K562 (cell line): Measurements from ENCODE around the gene IRX6. TPM values are rescaled to one million over a fixed set of nuclear protein-coding genes. Genes with fewer than 3 reads are reported as not detected.

ENCODE experiments used
- ATAC-seq: fragments of 200-7000 bp; cut with Tn5 transposase; 3 replicates; pipeline ENCODE4 v1.9.1; 2020; ENCODE audit warnings: moderate library complexity
- BruUV-seq: library from RNA; stranded (reverse); fragments of 400-500 nt; replicated peaks from 2 replicates; lab custom pipeline; 2021; lab: Mats Ljungman, UMichigan
- CTCF ChIA-PET: fragments of 300-600 bp; formaldehyde crosslinking; extraction: SDS; loops from one replicate; lab custom pipeline; 2021; ENCODE audit warnings: low intra/inter-chr PET ratio; lab: Yijun Ruan, JAX
- POLR2A ChIA-PET: fragments of 300-600, 350-650 bp; sonication (Branson Sonifier 250); formaldehyde crosslinking; extraction: SDS; loops from one replicate; lab custom pipeline; 2021; ENCODE audit warnings: antibody characterized with exemption, inconsistent platforms; lab: Yijun Ruan, JAX
- DNase-seq, 4 experiments: peaks; one replicate each; pipeline versions ENCODE4 v3.0.0 to v3.0.0-alpha.2; 2011 to 2018; ENCODE audit warnings: low spot score in 3 of 4, mixed read lengths in 3 of 4; ENCODE audit errors: extremely low read depth in 1 of 4
- FAIRE-seq: peaks from 2 replicates; lab custom pipeline; 2011; peaks lifted over from hg19 to GRCh38; lab: Jason Lieb, UNC
- H2AFZ ChIP-seq: 2 replicates; pipeline ENCODE4 v1.6.0; 2011; ENCODE audit warnings: low read depth, low read length, control low read depth, inconsistent platforms
- H3K27ac ChIP-seq: fragments of 200-600 bp; 3 replicates; pipeline ENCODE4 v1.8.0; 2011; ENCODE audit warnings: low read depth, mild to moderate bottlenecking, control low read depth, inconsistent platforms, low read length, moderate library complexity, mixed read lengths; ENCODE audit errors: extremely low read depth
- H3K27me3 ChIP-seq, 2 experiments: fragments of 300-600 bp in 1 of 2; 2 replicates in 1 of 2; 3 replicates in 1 of 2; pipeline versions ENCODE4 v1.6.0 to v1.8.0; 2011; ENCODE audit warnings: inconsistent platforms in 2 of 2, low read length in 2 of 2, mild to moderate bottlenecking in 1 of 2, mixed read lengths in 1 of 2, moderate library complexity in 1 of 2; ENCODE audit not compliant: control insufficient read depth in 2 of 2, insufficient read depth in 2 of 2
- H3K36me3 ChIP-seq: fragments of 300-600 bp; 3 replicates; pipeline ENCODE4 v1.8.0; 2011; ENCODE audit warnings: mild to moderate bottlenecking, low read length, inconsistent platforms; ENCODE audit not compliant: control insufficient read depth, insufficient read depth
- H3K4me1 ChIP-seq, 2 experiments: fragments of 200-600 bp in 1 of 2; replicated peaks in 1 of 2; 2 replicates in 1 of 2; 3 replicates in 1 of 2; pipeline versions ENCODE4 v1.5.1 to v1.8.0; 2011; ENCODE audit warnings: inconsistent platforms in 2 of 2, low read length in 2 of 2, mild to moderate bottlenecking in 1 of 2, mixed read lengths in 1 of 2, moderate library complexity in 1 of 2; ENCODE audit not compliant: control insufficient read depth in 2 of 2, insufficient read depth in 2 of 2
- H3K4me2 ChIP-seq: 2 replicates; pipeline ENCODE4 v1.6.1; 2011; ENCODE audit warnings: low read length, control low read depth, inconsistent platforms, mixed read lengths; ENCODE audit not compliant: insufficient read depth
- H3K4me3 ChIP-seq: fragments of 200-600 bp; sonication (generic), shearing (Covaris generic); 2 replicates; pipeline ENCODE4 v1.5.1; 2016; ENCODE audit warnings: control low read depth, inconsistent platforms
- H3K79me2 ChIP-seq: fragments of 200-600 bp; 3 replicates; pipeline ENCODE4 v1.8.0; 2011; ENCODE audit warnings: low read length, inconsistent platforms; ENCODE audit not compliant: control insufficient read depth, insufficient read depth
- H3K9ac ChIP-seq, 2 experiments: 2 replicates each; pipeline versions ENCODE4 v1.6.0 to v1.6.1; 2011; ENCODE audit warnings: low read depth in 2 of 2, low read length in 2 of 2, control low read depth in 1 of 2, inconsistent platforms in 1 of 2, mild to moderate bottlenecking in 1 of 2, mixed read lengths in 1 of 2; ENCODE audit not compliant: insufficient read depth in 1 of 2
- H3K9me1 ChIP-seq: one replicate; pipeline ENCODE4 v1.6.0; 2011; ENCODE audit warnings: inconsistent platforms, mild to moderate bottlenecking, low read length, moderate library complexity; ENCODE audit not compliant: control insufficient read depth, insufficient read depth
- H3K9me3 ChIP-seq: replicated peaks from 2 replicates; pipeline ENCODE4 v1.5.1; 2011; ENCODE audit warnings: low read depth, low read length, inconsistent platforms; ENCODE audit not compliant: control insufficient read depth, insufficient read depth
- H4K20me1 ChIP-seq: replicated peaks from 2 replicates; pipeline ENCODE4 v1.6.1; 2011; ENCODE audit warnings: low read length, inconsistent platforms, mixed read lengths; ENCODE audit not compliant: control insufficient read depth, insufficient read depth
- RAD21 ChIP-seq, 2 experiments: fragments of 250-450 bp in 1 of 2; fragments of 450-650 bp in 1 of 2; sonication (Bioruptor Pico) in 1 of 2; formaldehyde crosslinking in 1 of 2; IDR thresholded peaks in 1 of 2; conservative IDR thresholded peaks in 1 of 2; 2 replicates each; pipeline versions ENCODE4 v1.4.0 to v1.8.0; 2020 to 2022; ENCODE audit warnings: mild to moderate bottlenecking in 2 of 2, moderate library complexity in 1 of 2
- RBM25 ChIP-seq: fragments of 200-400 bp; formaldehyde crosslinking; IDR thresholded peaks from 2 replicates; pipeline ENCODE4 v1.6.1; 2018; ENCODE audit warnings: low read length, low read depth, moderate library complexity; ENCODE audit not compliant: severe bottlenecking
- ZNF274 ChIP-seq: IDR thresholded peaks from 2 replicates; pipeline ENCODE4 v1.6.1; 2011; ENCODE audit warnings: low read depth, mild to moderate bottlenecking, low read length, moderate library complexity, borderline replicate concordance
- WGBS: fragments of 100-300 bp; shearing (Covaris generic); methylation state at CpG from one replicate; pipeline ENCODE4 v1.1.6; 2016; ENCODE audit warnings: low coverage, mixed read lengths; ENCODE audit not compliant: insufficient coverage; ENCODE audit errors: missing lambda C conversion rate; 5-methylcytosine and 5-hydroxymethylcytosine counted together
- in situ Hi-C: fragments of 300-500 bp; cut with MboI; formaldehyde crosslinking; loops from 4 replicates; pipeline ENCODE4 v1.15.0; 2018; ENCODE audit warnings: inconsistent platforms, mixed read lengths
- intact Hi-C: fragments of 100-400 bp; cut with micrococcal nuclease; formaldehyde crosslinking; loops from 2 replicates; pipeline ENCODE4 v1.14.2; 2022
- polyA plus RNA-seq, 8 experiments: library from polyadenylated mRNA; depleted of rRNA in 4 of 8; stranded (reverse) in 5 of 8; unstranded in 3 of 8; fragments of >200 nt; fragmentation: Nextera tagmentation in 2 of 8; fragmentation: Illumina TruSeq in 1 of 8; extraction: Ambion mirVana in 2 of 8; extraction: Trizol in 1 of 8; gene quantifications; 2 replicates each; pipeline versions ENCODE4 v1.2.1 to v1.2.3, GENCODE V29; 2011 to 2014; ENCODE audit warnings: inconsistent platforms in 1 of 8, missing spikeins in 1 of 8
- total RNA-seq, 7 experiments: library from RNA; depleted of rRNA in 6 of 7; stranded (reverse); fragments of >200 nt in 6 of 7; fragmentation: Illumina TruSeq in 2 of 7; extraction: Trizol in 2 of 7; gene quantifications; 2 replicates each; pipeline versions ENCODE4 v1.2.1 to v1.2.3, GENCODE V29; 2011 to 2021; ENCODE audit warnings: low replicate concordance in 1 of 7
- TF ChIP-seq, protein P1 (sequence below), 3 experiments: IDR thresholded peaks in 2 of 3; conservative IDR thresholded peaks in 1 of 3; 2 replicates each; pipeline ENCODE4 v1.5.1; 2011 to 2012; ENCODE audit warnings: low read length in 3 of 3, mild to moderate bottlenecking in 3 of 3, control low read depth in 2 of 3, improper control_type of control experiment in 1 of 3, inconsistent platforms in 1 of 3, low read depth in 1 of 3, mixed read lengths in 1 of 3, moderate library complexity in 1 of 3; ENCODE audit not compliant: insufficient read depth in 2 of 3

Gene IRX6
- total and polyA plus RNA-seq, 9 of the 15 experiments (the other 6 are each of a cell fraction or from before 2014, with no cell fraction given) = 0.07 to 0.29 (median 0.14) TPM; not detected in 4

DNA sequence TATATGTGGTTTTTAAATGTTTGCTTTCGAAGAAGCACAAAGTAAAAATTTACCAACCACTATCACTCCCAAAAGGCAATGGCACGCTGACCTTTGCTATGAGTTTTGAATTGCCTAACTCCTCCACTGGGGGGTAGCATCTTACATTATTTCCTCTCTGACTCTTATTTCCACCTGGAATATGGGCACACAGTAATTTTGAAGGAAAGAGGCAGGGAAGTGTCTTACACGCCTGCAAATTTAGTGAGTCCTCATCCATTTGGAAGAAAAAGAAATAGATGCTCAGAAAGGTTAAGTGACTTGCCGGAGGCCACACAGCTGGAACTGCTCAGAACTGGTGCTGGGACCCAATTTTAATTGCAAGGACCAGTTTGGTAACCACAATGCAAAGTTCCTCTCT is 29.9 kb upstream of the IRX6 start:
- H3K27me3 ChIP-seq = no peaks in the 10 kb centered on the region; a peak in 1 of 5 replicates
- POLR2A ChIA-PET = no interaction called here
- no peaks in the 10 kb centered on the region for H3K79me2 ChIP-seq
- no peaks in the 10 kb centered on the region for H4K20me1 ChIP-seq
- CTCF ChIA-PET = no interaction called here
- FAIRE-seq = no peak
- H3K9me1 ChIP-seq = no peaks in the 10 kb centered on the region
- no peak overlapping the region for H3K4me2 ChIP-seq
- no peak for ATAC-seq
- in situ Hi-C loops (no loop called here), intact Hi-C loops (loop anchor here (5.0 kb wide), 1 partner anchor 78 kb away; no protein-coding TSS in a partner anchor)
- H3K4me1 ChIP-seq = no peaks in the 10 kb centered on the region
- peak in 1 of 2 experiments; percentile 27; a peak in 1 of 4 replicates for TF ChIP-seq RAD21 (CRISPR knock-in tag; conservative IDR thresholded peaks at IDR 0.05 in 1 of 2, IDR thresholded peaks at IDR 0.05 in 1 of 2)
- peak; percentile 53 for TF ChIP-seq RBM25
- no peak for TF ChIP-seq ZNF274
- TF ChIP-seq, protein P1, sequence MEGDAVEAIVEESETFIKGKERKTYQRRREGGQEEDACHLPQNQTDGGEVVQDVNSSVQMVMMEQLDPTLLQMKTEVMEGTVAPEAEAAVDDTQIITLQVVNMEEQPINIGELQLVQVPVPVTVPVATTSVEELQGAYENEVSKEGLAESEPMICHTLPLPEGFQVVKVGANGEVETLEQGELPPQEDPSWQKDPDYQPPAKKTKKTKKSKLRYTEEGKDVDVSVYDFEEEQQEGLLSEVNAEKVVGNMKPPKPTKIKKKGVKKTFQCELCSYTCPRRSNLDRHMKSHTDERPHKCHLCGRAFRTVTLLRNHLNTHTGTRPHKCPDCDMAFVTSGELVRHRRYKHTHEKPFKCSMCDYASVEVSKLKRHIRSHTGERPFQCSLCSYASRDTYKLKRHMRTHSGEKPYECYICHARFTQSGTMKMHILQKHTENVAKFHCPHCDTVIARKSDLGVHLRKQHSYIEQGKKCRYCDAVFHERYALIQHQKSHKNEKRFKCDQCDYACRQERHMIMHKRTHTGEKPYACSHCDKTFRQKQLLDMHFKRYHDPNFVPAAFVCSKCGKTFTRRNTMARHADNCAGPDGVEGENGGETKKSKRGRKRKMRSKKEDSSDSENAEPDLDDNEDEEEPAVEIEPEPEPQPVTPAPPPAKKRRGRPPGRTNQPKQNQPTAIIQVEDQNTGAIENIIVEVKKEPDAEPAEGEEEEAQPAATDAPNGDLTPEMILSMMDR (IDR thresholded peaks at IDR 0.05 in 2 of 3, conservative IDR thresholded peaks at IDR 0.05 in 1 of 3; ENCODE audit: insufficient read depth in 2 of 3, low read depth in 1 of 3, low read length in 3 of 3) = peak; percentile 26 to 37 (median 31); a peak in 4 of 6 replicates
- no peak overlapping the region for H3K4me3 ChIP-seq
- peak; percentile 4 to 35 (median 23) for DNase-seq
- no peak overlapping the region for H2AFZ ChIP-seq
- no peak overlapping the region for H3K9ac ChIP-seq
- no peak overlapping the region for H3K27ac ChIP-seq
- no peaks in the 10 kb centered on the region for H3K36me3 ChIP-seq
- no TSS peak for BruUV-seq
- WGBS = 0% methylated on average over 4 of the region's 4 CpGs
- no peaks in the 10 kb centered on the region for H3K9me3 ChIP-seq
